AG08395 (cell line): ENCODE measurements around the gene IL12RB2.
"Not testable (repeated sequence)": the region's sequence is repeated elsewhere in the genome, so short reads cannot be mapped to it uniquely, and the experiment has no call there.

Experiments
- DNase-seq: peaks from one replicate; pipeline ENCODE4 v3.0.0; 2012; ENCODE audit warnings: mixed read lengths, low spot score

IL12RB2 gene

DNA sequence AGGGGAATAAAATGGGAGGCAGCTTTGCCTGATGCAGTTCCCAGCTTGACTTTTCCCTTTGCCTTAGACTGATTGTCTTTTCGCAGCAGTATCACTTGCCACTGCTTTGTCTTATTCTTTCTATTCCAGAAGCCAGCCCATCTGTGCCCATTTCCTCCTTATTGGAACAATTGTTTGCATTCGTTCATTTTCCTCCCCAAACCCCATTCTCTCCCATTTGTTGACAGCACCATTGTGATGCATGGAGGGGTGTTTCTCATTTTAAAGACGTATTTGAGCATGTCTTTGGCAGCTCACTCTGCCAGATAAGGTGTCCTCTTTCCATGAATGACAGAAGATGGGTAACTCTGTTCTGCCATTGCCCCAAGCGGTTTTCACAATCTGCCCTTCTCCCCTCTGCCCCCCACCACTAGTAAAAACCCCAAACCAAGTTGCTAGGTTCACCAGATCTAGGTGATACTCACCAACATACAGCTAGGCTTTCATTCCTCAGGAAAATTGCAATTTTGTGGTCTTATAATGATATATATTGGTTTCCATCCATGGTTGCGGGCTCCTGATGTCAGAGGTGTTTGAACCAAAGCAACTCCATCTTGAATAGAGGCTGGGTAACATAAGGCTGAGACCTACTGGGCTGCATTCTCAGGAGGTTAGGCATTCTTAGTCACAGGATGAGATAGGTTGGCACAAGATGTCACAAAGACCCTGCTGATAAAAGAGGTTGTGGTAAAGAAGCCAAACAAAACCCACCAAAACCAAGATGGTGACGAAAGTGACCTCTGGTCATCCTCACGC lies 91.7 kb downstream of the IL12RB2 start:
- DNase-seq, result no peak

DNA sequence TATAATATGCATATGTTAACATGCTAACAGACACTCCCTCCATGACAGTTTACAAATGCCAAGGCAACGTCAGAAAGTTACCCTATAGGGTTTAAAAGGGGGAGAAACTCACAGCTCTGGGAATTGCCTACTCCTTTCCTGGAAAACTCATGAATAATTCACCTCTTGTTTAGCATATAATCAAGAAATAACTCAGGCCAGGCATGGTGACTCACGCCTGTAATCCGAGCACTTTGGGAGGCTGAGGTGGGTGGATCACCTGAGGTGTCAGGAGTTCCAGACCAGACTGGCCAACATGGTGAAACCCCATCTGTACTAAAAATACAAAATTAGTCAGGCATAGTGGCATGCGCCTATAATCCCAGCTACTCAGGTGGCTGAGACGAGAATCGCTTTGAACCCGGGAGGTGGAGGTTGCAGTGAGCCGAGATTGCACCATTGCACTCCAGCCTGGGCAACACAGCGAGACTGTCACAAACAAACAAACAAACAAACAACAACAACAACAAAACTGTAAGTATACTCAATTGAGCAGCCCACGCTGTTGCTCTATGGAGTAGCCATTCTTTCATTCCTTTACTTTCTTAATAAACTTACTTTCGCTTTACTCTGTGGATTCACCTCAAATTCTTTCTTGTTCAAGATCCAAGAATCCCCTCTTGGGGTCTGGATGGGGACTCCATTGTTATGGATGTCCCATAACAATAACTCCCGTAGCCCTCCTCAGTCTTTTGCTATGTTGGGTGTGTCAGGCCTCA lies 92.5 kb downstream of the IL12RB2 start:
- DNase-seq, result not testable (repeated sequence)

DNA sequence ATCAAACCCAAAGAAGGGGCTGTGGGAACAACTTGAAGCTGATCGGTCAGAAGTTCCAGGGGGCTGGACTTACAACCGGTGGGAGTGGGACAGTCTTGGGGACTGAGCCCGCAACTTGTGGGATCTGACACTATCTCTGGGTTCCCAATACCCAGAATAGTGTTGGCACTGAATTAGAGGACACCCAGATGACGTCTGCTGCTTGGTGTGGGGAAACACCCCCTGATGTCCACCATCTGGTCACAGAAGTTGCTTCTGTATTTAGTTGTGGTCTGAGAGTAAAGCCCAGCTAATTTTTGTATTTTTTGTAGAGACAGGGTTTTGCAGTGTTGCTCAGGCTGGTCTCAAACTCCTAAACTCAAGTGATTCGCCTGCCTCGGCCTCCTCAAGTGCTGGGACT lies 93.8 kb downstream of the IL12RB2 start:
- DNase-seq, result no peak

DNA sequence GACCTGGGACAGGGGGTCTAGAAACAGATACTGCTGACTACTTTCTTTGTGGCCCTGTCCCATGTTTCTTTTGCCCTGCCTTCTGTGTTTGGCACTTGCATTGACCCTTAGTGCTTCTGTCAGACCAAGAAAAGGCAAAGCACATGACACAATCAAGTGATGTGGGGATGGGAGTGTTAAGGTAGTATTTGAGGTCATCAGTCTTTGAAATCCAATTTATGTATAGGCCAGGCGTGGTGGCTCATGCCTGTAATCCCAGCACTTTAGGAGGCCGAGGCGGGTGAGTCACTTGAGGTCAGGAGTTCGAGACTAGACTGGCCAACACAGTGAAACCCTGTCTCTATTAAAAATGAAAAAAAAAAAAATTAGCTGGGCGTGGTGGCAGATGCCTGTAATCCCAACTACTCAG lies 96.5 kb downstream of the IL12RB2 start:
- DNase-seq, result no peak

DNA sequence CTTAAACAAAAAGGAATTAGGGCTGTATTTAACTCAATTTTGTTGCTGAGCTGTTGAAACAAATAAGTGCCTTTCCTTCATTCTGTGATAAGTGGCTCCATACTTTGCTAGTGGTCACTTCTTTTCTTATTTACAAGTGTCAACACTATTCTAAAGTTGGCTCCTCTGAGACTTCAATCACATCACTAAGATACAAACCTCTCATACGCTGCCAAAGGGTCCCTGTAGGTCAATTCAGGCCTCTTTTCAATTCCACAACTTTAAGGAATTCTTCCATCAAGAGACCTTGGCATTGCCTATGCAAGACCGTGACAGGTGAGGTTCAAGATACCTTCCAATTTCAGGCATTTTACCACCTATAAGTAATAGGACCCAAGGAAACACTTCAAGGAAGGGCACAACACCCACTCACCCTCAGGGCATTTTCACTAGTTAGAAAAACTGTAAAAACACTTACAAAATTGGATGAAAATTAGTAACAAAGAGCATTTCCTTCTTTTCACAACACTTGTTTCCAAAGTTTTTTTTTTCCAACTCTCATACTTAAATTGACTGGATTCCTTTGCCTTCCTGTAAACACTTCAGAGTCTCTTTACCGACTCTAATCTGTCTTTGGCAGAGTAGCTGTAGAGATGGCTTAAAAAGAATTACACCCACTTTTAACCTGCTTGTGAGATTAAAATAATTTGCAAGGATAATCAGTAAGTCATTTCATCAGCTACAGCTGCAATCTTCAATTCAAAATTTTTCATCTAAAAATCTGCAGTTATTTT lies 98.0 kb downstream of the IL12RB2 start:
- no peak for DNase-seq

DNA sequence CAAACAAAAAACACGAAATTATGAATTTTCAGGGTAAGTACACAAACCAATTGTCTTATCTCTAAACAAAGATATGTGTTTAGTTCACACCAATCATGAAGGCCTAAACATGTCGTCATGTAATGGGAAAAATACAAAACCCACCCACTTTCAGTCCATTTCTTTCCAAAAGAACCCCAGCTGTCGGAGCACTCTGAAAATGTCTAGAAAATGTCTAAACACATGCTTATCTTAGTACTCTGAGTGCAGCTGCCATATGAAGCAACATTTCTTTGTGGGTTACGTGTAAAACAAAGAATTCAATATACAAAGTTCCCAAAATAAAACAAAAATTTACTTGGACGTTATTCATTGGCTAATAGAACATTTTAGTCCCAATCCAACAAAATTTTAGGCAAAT lies 99.8 kb downstream of the IL12RB2 start:
- no peak for DNase-seq

DNA sequence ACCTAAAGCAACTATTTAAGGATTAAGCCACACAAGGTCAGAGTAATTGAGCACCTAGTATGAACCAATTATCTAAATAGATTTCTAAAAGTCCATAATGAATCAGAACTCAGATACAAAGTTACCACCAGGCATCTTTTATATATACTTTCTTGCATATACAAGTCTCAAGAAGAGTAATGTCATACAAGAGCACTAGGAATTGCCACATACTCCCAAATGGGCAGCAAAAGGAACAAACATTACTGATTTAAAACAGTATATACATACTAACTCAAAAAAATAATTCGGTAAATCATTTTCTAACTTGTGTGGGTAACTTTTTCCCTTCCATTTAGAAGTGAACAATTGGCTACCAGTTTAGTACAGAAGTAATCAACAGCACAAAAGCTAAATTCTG lies 100.5 kb downstream of the IL12RB2 start:
- DNase-seq, result no peak

DNA sequence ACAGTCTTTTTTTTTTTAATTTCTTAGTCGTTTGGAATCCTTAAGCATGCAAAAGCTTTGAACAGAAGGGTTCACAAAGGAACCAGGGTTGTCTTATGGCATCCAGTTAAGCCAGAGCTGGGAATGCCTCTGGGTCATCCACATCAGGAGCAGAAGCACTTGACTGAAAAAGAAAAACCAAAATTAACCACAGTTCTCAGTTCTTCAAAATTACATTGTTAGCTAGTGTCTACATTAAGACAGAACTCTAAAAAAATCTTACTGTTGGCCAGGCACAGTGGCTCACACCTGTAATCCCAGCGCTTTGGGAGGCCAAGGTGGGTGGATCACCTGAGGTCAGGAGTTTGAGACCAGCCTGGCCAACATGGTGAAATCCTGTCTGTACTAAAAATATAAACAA lies 105.4 kb downstream of the IL12RB2 start:
- DNase-seq, result not testable (repeated sequence)

DNA sequence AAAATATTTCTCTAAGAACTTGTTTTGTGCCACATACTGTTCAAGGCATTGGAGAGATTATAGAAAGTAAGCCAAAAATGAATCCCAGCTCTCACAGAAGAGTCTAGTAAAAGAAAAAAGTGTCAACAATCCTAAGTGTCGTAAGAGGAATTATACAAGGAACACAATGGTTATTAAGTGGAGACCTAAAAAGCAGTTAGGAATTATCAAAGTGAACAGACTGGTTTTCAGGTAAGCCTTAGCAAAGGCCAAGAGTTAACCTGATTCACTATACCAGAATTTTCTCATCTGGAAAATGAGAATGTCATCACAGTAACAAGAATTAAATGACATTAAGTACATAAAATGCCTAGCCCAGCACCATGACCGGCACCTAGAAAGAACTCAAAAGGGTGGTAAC lies 106.9 kb downstream of the IL12RB2 start:
- DNase-seq, result no peak

DNA sequence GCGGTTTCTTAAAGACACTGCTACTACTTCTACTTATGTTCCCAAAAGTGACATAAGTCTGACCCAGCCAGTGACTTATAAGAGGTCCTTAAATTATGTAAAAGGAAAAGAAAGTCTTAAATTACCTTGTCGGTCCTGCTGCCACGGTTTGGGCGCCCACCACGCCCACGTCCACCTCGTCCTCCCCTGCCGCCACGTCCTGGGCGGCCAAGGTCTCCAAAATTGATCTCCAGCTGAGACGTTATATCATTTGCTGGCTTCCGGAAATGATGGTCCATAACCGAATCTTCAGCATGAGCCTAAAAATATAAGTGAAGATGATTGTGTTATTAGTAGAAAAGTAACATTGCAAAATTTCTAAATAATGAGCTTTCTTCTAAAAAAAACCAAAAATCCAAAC lies 107.4 kb downstream of the IL12RB2 start:
- DNase-seq, result no peak

DNA sequence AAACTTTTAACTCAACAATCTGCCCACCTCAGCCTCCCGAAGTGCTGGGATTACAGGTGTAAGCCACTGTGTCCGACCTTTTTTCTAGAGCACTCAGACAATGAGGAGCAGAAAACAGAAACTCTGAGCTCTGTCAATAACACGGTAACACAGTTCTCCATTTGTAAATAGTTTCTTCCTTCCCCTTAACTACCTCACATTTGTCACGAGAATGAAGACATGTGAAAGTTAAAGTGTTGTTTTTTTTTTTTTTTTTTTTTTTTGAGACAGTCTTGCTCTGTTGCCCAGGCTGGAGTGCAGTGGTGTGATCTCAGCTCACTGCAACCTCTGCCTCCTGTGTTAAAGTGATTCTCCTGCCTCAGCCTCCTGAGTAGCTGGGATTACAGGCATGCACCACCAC lies 110.1 kb downstream of the IL12RB2 start:
- DNase-seq, result not testable (repeated sequence)

DNA sequence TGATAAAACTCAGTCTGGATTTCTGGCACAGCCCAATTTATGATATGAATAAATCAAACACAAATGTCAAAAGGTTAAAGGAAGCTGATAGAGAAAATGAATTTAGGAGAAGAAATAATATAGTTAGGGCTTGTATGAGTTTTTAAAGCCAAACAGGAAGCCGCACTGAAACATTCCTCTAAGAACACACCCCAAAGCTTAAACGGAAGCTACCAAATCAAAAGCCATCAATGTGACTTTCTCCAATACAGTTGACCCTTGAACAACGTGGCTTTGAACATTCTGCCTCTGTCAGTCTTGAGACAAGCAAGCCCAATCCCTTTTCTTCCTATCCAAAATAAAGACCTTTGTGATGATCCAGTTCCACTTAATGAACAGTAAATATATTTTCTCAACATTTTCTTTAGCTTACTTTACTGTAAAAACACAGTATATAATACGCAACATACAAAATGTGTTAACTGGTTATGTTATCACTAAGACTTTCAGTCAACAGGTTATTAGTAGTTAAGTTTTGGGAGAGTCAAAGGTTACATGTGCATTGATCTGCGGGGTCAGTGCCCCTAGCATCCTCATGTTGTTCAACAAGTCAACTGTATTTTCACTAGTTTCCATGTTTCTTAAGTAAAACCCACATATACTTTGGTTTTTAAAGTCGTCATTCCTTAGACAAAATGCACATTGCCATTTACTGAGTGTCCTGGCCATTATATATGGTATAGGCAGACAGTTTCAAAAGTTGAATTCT lies 111.3 kb downstream of the IL12RB2 start:
- no peak for DNase-seq

DNA sequence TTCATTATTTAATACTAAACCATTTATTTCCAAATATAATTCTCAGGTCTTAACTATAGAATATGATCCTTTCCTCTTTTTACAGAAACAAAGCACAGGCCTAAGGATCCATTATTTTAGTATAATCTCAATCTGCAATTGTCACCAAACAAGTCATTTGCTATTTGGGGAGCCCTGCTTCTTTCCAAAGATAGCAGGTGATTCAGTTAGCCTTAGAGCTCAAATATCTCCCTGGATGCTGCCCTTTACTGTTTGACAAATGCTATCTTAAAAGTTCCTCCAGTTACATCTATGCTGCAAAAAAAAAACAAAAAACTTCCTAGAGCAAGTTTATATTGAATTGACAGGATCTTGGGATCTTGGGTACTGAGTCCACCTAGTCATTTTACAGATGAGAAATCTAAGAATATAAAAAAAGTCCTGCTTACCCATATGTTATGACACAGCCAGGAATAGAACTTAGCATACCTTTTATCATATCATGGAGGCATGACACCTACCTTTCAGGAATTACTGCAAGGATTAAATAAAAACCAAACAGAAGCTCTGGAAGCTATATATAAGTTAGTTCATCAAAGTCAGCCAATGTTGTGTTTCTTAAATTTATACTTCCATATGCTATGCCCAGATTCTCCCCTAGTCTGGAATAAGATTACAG lies 113.3 kb downstream of the IL12RB2 start:
- DNase-seq, result no peak

DNA sequence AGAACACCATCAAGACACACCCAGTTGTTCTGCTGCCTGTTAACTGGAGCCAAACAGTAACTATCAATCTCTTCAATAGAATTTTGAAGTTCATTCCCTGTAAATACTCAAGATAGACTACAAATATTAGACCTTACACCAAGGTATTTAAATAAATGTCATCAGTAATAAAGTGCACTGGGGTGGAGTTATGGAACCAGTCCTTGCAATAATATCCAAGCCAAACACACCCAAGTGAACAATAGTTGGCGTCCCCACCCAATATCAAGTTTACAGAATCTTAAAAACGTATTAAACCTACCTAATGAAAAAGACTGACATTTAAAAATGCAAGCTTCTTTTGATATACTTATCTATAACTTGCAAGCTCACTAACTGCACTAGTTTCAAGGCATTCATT lies 119.8 kb downstream of the IL12RB2 start:
- no peak for DNase-seq

DNA sequence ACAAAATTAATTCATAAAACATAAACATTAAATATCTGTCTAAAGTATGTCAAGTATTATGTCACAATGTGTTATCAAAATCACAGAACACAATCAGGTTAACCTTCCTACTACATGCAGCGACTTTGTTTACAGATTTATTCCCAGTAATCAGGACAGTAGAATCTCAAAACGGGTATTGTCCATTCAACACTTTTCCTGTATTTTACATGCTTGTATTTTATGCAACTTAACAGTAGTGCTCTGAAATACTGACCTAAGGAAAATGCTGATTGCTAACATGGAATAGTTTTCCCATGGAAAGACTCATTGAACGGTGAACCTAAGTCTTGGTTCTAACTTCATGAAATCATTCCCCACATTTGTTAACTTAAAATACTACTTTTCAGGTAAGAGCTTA lies 120.3 kb downstream of the IL12RB2 start:
- no peak for DNase-seq

DNA sequence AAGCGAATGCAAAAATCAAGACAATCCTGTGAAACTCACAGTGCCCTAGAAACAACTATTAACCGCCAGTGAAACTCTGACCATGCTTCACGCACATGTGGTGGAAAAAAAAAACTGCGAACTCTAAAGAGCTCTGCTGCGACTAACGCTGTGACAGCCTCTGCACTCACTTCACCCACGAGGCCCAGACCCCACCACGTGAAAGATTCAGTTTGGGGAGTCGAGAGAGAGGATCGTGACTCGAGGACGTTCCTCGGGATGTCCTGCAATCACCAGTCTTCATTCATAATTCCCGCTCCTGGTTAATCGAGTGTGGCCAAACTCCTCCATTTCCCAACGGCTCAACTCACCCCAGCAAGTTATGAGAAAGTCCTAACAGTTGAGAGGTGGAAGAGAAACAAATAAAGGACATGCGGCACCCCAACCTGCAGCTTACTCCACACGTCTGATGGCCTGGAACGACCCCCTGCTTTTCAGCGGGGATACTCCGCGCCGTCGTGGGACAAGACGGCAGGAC lies 121.4 kb downstream of the IL12RB2 start:
- peak; percentile 28 for DNase-seq

DNA sequence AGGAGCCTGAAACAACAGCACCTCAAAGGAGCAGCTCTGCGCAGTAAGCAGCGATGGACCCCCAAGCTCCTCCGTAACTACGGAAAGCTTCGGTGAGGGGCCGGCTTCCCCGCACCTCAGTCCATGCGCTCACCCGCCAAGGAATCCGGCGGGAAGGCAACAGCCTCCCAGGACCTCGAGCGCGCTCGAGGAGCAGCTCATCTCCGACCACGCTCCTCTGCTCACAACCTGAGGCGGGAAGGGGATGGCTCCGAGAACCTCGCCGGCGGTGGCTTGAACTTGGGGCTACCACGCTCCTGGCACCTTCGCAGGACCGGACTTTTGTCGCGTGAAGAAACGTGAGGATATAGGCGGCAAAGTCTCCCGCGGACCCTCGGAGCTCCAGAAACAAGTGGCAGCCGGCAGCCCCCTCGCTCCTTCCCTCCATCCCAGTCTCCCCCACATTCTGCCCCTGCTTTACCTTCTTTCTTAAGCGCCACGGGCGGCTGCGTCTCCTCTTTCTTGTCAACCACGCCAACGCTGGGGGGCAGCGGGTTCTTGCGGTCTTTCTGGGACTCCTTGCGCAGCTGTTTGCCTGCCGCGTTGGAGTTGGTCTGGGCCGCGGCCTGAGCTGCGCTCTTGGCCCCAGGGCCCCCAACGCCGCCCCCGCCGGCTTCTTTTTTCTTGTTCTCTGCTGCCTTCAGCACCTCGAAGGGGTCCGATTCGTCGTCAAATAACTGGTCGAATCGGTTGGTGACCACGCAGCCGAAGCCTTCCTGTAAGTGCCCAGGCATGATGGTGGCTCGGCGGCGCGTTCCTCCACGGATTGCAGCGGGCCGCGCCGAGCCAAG lies 122.1 kb downstream of the IL12RB2 start:
- DNase-seq, result peak; percentile 22

DNA sequence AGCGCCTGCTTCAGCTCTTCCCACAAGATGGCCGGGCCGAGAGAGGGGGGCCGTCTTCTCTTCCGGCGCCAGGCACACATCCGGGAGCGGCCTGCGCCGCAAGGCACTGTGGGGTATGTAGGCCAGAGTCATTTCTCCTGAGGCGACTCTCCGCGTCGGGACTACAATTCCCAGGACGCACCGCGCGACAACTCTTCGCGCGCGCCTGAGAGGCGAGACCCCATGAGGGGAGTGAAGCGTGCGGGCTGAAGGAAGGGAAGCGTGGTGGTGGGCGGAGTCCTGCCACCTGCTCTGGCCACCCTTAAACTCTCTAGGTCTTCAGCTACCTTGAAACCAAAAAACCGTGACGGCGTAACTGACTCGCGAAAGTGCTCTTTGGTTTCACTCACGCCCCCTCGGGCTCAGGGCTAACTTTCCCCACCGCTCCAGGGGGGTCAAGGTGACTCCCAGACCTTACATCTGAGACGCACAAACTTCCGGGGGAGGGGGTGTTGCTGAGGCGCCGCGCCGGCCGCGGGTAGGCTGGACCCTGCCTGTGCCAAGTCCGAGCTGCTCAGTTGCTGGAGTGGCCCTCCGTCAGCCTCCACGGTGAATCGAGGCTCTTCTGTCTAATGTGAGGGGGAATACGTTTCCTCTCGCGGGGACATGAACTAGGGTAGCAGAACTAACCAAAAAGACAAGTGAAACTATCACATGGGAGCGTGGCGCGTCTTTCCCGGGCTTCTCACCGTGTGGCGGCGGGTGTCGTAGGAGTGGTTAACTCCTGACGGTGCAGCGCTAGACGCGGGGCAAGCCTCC lies 122.9 kb downstream of the IL12RB2 start, which contains the start of gene SERBP1:
SERBP1 (minus strand) TSS at position 45 of the 798 bp plus-strand sequence. CDS start 102 bp downstream, outside the sequence.
- DNase-seq, result peak; percentile 96

DNA sequence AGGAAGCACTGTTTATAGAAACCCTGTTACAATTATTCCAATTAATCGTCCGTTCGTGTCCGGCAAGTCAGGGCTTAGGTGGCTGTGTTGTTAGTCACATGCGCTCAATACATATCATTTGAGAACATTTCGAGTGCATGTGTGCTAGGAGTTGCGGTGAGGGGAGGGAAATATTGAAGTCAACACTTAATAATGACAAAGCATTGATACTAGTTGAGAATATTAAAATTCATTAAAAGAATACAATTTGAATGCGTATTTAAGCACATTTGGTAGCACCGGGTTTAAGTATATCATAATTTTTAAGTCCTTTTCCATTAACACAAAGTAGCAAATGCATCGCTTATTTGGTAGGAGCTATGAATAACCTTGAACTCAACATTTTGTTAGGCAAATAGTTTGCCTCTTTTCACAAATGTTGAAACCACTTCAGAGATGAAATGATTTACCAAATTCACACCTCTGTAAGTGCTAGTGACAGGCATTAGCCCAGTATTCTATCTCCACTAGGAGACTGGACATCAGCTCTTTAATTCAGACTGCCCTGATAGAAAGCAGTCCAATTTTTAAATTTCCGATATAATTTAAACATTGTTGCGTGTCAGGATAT lies 123.6 kb downstream of the IL12RB2 start:
- no peak for DNase-seq
